ENCODE measurements around the gene BRINP3. TPM values are rescaled to one million over a fixed set of nuclear protein-coding genes. Genes with fewer than 3 reads are reported as not detected.

Gene BRINP3
- total RNA-seq, 1 donor from 2014 or later, result not detected

DNA sequence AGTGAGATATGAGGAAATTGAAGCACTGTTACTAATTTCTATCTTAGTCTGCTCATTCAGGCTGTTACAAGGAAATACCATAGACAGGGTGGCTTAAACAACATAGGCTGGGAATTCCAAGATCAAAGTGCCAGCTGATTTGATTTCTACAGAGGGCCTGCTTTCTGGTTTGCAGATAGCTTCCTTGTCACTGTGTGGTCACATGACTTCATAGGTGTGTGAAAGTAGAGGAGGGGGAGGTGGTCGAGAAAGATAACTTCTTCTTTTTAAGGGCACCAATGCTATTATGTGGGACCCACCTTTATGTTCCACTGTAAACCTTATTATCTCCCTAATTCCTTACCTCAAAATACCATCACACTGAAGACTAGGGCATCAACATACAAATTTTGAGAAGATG, 6.4 kb upstream of the BRINP3 start:
- H3K36me3 ChIP-seq (ENCODE audit: insufficient read depth, low read length), result no peaks in the 10 kb centered on the region
- Mint-ChIP-seq H3K4me3 (ENCODE audit: unreplicated experiment) (no peak overlapping the region), H3K36me3 (ENCODE audit: low read depth, unreplicated experiment) (no peaks in the 10 kb centered on the region), H3K4me1 (ENCODE audit: low read depth, unreplicated experiment) (no peaks in the 10 kb centered on the region), H3K27ac (ENCODE audit: unreplicated experiment) (no peak overlapping the region), H3K9me3 (ENCODE audit: unreplicated experiment) (no peaks in the 10 kb centered on the region), H3K27me3 (ENCODE audit: low read depth, unreplicated experiment) (peaks cover 7% of the 10 kb centered on the region)
- H3K4me2 ChIP-seq (ENCODE audit: low read length), result no peak overlapping the region
- no peaks in the 10 kb centered on the region for H4K20me1 ChIP-seq (ENCODE audit: insufficient read depth, low read length)
- H3K9ac ChIP-seq (ENCODE audit: low read length), result no peak overlapping the region
- H3K9me3 ChIP-seq (ENCODE audit: insufficient read depth, low read depth, low read length), result no peaks in the 10 kb centered on the region
- no peak overlapping the region for H2AFZ ChIP-seq (ENCODE audit: low read depth, low read length)
- no peaks in the 10 kb centered on the region for H3K4me1 ChIP-seq (ENCODE audit: insufficient read depth, low read length)
- no peak overlapping the region for H3K4me3 ChIP-seq (ENCODE audit: insufficient read depth, low read depth, low read length)
- H3K79me2 ChIP-seq (ENCODE audit: insufficient read depth, low read length), result no peaks in the 10 kb centered on the region
- TF ChIP-seq EZH2 (IDR thresholded peaks at IDR 0.05; ENCODE audit: insufficient read depth, low read length), result no peak
- TF ChIP-seq, protein P1, sequence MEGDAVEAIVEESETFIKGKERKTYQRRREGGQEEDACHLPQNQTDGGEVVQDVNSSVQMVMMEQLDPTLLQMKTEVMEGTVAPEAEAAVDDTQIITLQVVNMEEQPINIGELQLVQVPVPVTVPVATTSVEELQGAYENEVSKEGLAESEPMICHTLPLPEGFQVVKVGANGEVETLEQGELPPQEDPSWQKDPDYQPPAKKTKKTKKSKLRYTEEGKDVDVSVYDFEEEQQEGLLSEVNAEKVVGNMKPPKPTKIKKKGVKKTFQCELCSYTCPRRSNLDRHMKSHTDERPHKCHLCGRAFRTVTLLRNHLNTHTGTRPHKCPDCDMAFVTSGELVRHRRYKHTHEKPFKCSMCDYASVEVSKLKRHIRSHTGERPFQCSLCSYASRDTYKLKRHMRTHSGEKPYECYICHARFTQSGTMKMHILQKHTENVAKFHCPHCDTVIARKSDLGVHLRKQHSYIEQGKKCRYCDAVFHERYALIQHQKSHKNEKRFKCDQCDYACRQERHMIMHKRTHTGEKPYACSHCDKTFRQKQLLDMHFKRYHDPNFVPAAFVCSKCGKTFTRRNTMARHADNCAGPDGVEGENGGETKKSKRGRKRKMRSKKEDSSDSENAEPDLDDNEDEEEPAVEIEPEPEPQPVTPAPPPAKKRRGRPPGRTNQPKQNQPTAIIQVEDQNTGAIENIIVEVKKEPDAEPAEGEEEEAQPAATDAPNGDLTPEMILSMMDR (IDR thresholded peaks at IDR 0.05; ENCODE audit: insufficient read depth, low read depth, low read length), result no peak
- DNase-seq (ENCODE audit: low read depth) (no peak), FAIRE-seq (no peak)
- no peaks in the 10 kb centered on the region for H3K27me3 ChIP-seq (ENCODE audit: insufficient read depth, low read length)
- H3K27ac ChIP-seq (ENCODE audit: low read depth, low read length), result no peak overlapping the region

DNA sequence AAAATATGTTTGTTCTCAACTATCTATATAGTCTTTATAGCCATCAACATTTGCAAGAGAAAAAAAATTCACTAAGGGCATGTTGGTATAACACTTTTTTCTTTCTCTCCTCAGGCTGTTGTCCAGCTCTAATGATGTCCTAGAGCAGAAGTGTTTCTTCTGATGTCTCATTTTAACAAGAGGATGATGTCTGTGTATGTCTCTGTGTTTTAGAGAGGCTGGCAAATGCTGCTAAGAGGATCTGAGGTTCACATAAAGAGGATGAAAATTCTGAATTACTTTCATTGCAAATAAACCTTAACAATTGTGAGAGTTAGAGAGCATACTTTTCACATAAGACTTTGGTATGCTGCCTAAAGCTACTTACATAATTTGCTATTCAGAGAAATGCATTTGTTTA, 2.6 kb upstream of the BRINP3 start:
- no peaks in the 10 kb centered on the region for H3K36me3 Mint-ChIP-seq (ENCODE audit: low read depth, unreplicated experiment)
- no peaks in the 10 kb centered on the region for H3K9me3 ChIP-seq (ENCODE audit: insufficient read depth, low read depth, low read length)
- peaks cover 16% of the 10 kb centered on the region for H3K4me1 ChIP-seq (ENCODE audit: insufficient read depth, low read length)
- H3K27me3 Mint-ChIP-seq (ENCODE audit: low read depth, unreplicated experiment), result peaks cover 43% of the 10 kb centered on the region
- H3K4me2 ChIP-seq (ENCODE audit: low read length), result no peak overlapping the region
- no peak overlapping the region for H3K27ac ChIP-seq (ENCODE audit: low read depth, low read length)
- H3K27me3 ChIP-seq (ENCODE audit: insufficient read depth, low read length), result peaks cover 15% of the 10 kb centered on the region
- H3K27ac Mint-ChIP-seq (ENCODE audit: unreplicated experiment), result no peak overlapping the region
- H3K79me2 ChIP-seq (ENCODE audit: insufficient read depth, low read length), result no peaks in the 10 kb centered on the region
- no peak overlapping the region for H3K4me3 ChIP-seq (ENCODE audit: insufficient read depth, low read depth, low read length)
- TF ChIP-seq, protein P1 (IDR thresholded peaks at IDR 0.05; ENCODE audit: insufficient read depth, low read depth, low read length), result no peak
- no peak for TF ChIP-seq EZH2 (IDR thresholded peaks at IDR 0.05; ENCODE audit: insufficient read depth, low read length)
- H3K36me3 ChIP-seq (ENCODE audit: insufficient read depth, low read length), result no peaks in the 10 kb centered on the region
- H3K4me1 Mint-ChIP-seq (ENCODE audit: low read depth, unreplicated experiment), result peaks cover 6% of the 10 kb centered on the region
- DNase-seq (ENCODE audit: low read depth) (no peak), FAIRE-seq (no peak)
- H2AFZ ChIP-seq (ENCODE audit: low read depth, low read length), result no peak overlapping the region
- H3K9ac ChIP-seq (ENCODE audit: low read length), result no peak overlapping the region
- H4K20me1 ChIP-seq (ENCODE audit: insufficient read depth, low read length), result no peaks in the 10 kb centered on the region
- H3K9me3 Mint-ChIP-seq (ENCODE audit: unreplicated experiment), result no peaks in the 10 kb centered on the region
- no peak overlapping the region for H3K4me3 Mint-ChIP-seq (ENCODE audit: unreplicated experiment)

DNA sequence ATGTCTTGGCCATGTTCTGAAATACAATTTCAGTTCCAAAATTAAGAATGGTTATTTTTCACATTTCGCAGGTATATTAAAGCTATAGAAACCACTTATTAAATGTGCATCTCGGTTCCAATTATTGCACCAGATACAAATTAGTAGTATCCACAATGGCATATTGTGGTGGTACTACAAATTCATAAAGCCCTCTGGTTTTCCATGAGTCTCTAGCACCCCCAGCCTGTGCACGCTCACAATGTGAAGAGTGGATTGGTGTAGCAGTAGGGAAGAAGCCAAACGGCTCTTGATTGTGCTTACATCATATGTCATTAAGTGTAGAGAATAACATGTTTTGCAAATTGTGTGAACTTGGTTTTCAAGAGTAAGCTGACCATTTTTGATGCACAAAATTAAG, 1.9 kb upstream of the BRINP3 start:
- TF ChIP-seq, protein P1 (IDR thresholded peaks at IDR 0.05; ENCODE audit: insufficient read depth, low read depth, low read length), result no peak
- no peak for TF ChIP-seq EZH2 (IDR thresholded peaks at IDR 0.05; ENCODE audit: insufficient read depth, low read length)
- Histone ChIP-seq H3K4me2 (ENCODE audit: low read length) (peak overlapping the region; percentile 96), H3K4me1 (ENCODE audit: insufficient read depth, low read length) (peaks cover 17% of the 10 kb centered on the region), H3K79me2 (ENCODE audit: insufficient read depth, low read length) (no peaks in the 10 kb centered on the region), H3K9ac (ENCODE audit: low read length) (no peak overlapping the region), H3K27ac (ENCODE audit: low read depth, low read length) (no peak overlapping the region), H3K27me3 (ENCODE audit: insufficient read depth, low read length) (peaks cover 15% of the 10 kb centered on the region), H3K9me3 (ENCODE audit: insufficient read depth, low read depth, low read length) (no peaks in the 10 kb centered on the region), H3K36me3 (ENCODE audit: insufficient read depth, low read length) (no peaks in the 10 kb centered on the region), H4K20me1 (ENCODE audit: insufficient read depth, low read length) (no peaks in the 10 kb centered on the region), H3K4me3 (ENCODE audit: insufficient read depth, low read depth, low read length) (no peak overlapping the region), H2AFZ (ENCODE audit: low read depth, low read length) (no peak overlapping the region)
- no peak for FAIRE-seq
- Mint-ChIP-seq H3K27me3 (ENCODE audit: low read depth, unreplicated experiment) (peaks cover 50% of the 10 kb centered on the region), H3K9me3 (ENCODE audit: unreplicated experiment) (no peaks in the 10 kb centered on the region), H3K36me3 (ENCODE audit: low read depth, unreplicated experiment) (no peaks in the 10 kb centered on the region), H3K27ac (ENCODE audit: unreplicated experiment) (no peak overlapping the region), H3K4me1 (ENCODE audit: low read depth, unreplicated experiment) (peaks cover 6% of the 10 kb centered on the region), H3K4me3 (ENCODE audit: unreplicated experiment) (peak overlapping the region; percentile 21)
- DNase-seq (ENCODE audit: low read depth), result no peak

All from astrocyte (in vitro differentiated cells and primary cell).